ENCODE measurements around the gene GBF1. TPM values are rescaled to one million over a fixed set of nuclear protein-coding genes. Genes with fewer than 3 reads are reported as not detected.

GBF1 gene
- polyA plus RNA-seq, 1 experiment = 31.9 TPM

GRCh38 chr10:102236006-102236405 lies 9.3 kb upstream of the GBF1 start:
- POLR2A ChIA-PET = no interaction called here
- no peaks in the 10 kb centered on the region; the same call in 1 of the 2 replicates for H3K9me3 ChIP-seq (ENCODE audit: control insufficient read depth, insufficient read depth, low read length)
- H3K27ac ChIP-seq (ENCODE audit: low read depth, low read length) = no peak overlapping the region
- H3K27me3 ChIP-seq (ENCODE audit: control insufficient read depth, insufficient read depth, low read length) = peaks cover 46% of the 10 kb centered on the region
- H3K4me3 ChIP-seq (ENCODE audit: low read depth, low read length) = no peak overlapping the region
- TF ChIP-seq, protein P1, sequence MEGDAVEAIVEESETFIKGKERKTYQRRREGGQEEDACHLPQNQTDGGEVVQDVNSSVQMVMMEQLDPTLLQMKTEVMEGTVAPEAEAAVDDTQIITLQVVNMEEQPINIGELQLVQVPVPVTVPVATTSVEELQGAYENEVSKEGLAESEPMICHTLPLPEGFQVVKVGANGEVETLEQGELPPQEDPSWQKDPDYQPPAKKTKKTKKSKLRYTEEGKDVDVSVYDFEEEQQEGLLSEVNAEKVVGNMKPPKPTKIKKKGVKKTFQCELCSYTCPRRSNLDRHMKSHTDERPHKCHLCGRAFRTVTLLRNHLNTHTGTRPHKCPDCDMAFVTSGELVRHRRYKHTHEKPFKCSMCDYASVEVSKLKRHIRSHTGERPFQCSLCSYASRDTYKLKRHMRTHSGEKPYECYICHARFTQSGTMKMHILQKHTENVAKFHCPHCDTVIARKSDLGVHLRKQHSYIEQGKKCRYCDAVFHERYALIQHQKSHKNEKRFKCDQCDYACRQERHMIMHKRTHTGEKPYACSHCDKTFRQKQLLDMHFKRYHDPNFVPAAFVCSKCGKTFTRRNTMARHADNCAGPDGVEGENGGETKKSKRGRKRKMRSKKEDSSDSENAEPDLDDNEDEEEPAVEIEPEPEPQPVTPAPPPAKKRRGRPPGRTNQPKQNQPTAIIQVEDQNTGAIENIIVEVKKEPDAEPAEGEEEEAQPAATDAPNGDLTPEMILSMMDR (IDR thresholded peaks at IDR 0.05; ENCODE audit: low read depth, low read length) = no peak
- DNase-seq (ENCODE audit: low read depth, low spot score) = no peak
- CTCF ChIA-PET = interaction anchor here (5.7 to 10.8 kb wide), 2 partner anchors 115 to 120 kb away, joined by 38 to 442 read pairs; no protein-coding TSS in a partner anchor

DNA sequence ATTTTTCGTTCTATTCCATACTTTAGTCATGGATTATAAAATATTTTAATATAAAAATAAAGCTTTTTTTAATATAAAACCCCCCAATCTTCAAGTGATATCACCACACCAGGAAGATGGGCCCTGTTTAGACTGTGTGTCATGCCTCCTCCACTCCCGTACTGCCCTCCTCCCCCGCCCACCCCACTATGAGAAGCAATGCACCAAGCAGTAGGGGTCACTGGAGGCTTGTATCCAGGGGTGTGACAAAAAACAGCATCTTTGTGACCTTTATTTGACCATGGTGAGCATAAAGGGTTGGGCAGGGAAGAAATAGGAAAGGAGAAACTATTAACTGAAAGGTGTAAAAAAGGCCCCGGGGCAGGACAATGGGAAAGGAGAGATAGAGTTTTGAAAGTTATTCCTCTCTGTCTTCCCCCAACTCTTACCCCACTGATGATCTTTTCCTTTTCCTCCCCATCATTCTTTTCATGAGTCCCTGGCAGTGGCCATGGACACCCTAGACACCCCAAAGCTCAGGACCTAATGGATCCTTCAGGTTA lies 7.5 kb upstream of the GBF1 start:
- POLR2A ChIA-PET = no interaction called here
- DNase-seq (ENCODE audit: low read depth, low spot score) = no peak
- Histone ChIP-seq H3K4me3 (ENCODE audit: low read depth, low read length) (no peak overlapping the region), H3K27me3 (ENCODE audit: control insufficient read depth, insufficient read depth, low read length) (peaks cover 35% of the 10 kb centered on the region), H3K27ac (ENCODE audit: low read depth, low read length) (no peak overlapping the region), H3K9me3 (ENCODE audit: control insufficient read depth, insufficient read depth, low read length) (no peaks in the 10 kb centered on the region)
- CTCF ChIA-PET = interaction anchor here (1.6 to 5.7 kb wide), 2 partner anchors 109 to 114 kb away, joined by 4 to 38 read pairs; no protein-coding TSS in a partner anchor
- TF ChIP-seq, protein P1 (IDR thresholded peaks at IDR 0.05; ENCODE audit: low read depth, low read length) = no peak

DNA sequence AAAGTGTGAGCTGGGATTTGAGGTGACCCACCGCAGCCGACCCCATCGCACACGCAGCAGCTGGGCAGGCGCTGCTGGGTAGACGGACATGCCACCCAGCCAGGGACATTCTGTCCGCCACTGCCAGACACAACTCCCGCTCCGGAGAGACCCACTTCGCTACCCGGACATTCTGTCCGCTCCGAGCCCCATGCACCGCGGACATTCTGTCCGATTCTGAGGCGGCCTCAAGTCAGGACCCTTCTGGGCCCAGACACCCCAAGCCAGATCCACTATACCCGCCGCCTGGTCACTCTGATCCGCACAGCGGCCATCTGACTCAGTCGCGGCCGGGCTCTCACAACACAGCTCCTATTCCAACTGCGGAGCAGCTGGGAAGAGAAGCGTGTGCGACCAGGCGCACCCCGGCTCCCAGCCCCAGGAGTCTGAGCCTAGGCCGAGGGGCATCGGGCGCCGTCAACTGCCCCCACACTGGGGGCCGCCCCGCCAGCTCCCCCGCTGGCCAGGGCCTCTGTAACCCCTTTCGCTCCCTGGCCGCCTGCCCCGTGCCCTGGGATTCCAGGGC lies 4.8 kb upstream of the GBF1 start:
- Histone ChIP-seq H3K4me3 (ENCODE audit: low read depth, low read length) (peak overlapping the region; percentile 77), H3K27ac (ENCODE audit: low read depth, low read length) (no peak overlapping the region), H3K27me3 (ENCODE audit: control insufficient read depth, insufficient read depth, low read length) (peaks cover 35% of the 10 kb centered on the region), H3K9me3 (ENCODE audit: control insufficient read depth, insufficient read depth, low read length) (no peaks in the 10 kb centered on the region)
- POLR2A ChIA-PET = no interaction called here
- TF ChIP-seq, protein P1 (IDR thresholded peaks at IDR 0.05; ENCODE audit: low read depth, low read length) = no peak
- no peak for DNase-seq (ENCODE audit: low read depth, low spot score)
- CTCF ChIA-PET = interaction anchor here (1.1 to 5.7 kb wide), 4 partner anchors 10 to 111 kb away, joined by 3 to 38 read pairs (median 21); no protein-coding TSS in a partner anchor

DNA sequence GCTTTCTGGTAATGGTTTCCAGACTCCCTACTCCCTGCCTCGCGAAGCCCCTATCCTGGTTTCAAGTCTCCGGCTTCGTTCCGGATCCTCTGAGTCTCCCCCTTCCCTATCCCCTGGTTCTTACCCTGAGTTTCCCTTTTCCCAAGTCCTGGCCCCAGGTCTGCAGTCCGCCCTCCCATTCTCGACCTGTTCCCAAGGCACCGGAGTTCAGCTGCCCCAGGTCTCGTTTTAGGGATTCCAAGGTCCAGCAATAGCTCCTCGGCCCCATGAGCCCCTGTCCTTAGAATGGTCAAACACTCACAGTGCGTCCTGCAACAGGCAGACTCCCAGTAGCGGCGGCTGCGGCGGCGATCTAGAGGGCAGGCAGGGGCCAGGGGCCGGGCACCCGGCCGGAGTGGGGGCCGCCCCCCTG lies 4.3 kb upstream of the GBF1 start:
- ChIA-PET CTCF (interaction anchor here (0.6 to 5.7 kb wide), 5 partner anchors 10 to 110 kb away, joined by 3 to 38 read pairs (median 4); no protein-coding TSS in a partner anchor), POLR2A (interaction anchor here (0.8 kb wide), 1 partner anchor 14 kb away, joined by 4 read pairs; no protein-coding TSS in a partner anchor)
- Histone ChIP-seq H3K4me3 (ENCODE audit: low read depth, low read length) (peak overlapping the region; percentile 77), H3K27me3 (ENCODE audit: control insufficient read depth, insufficient read depth, low read length) (peaks cover 35% of the 10 kb centered on the region), H3K27ac (ENCODE audit: low read depth, low read length) (no peak overlapping the region), H3K9me3 (ENCODE audit: control insufficient read depth, insufficient read depth, low read length) (no peaks in the 10 kb centered on the region)
- TF ChIP-seq, protein P1 (IDR thresholded peaks at IDR 0.05; ENCODE audit: low read depth, low read length) = no peak
- no peak for DNase-seq (ENCODE audit: low read depth, low spot score)
